Measurements from ENCODE around the gene TAOK3. TPM values are rescaled to one million over a fixed set of nuclear protein-coding genes. Genes with fewer than 3 reads are reported as not detected.
"Not testable (repeated sequence)": the region's sequence is repeated elsewhere in the genome, so short reads cannot be mapped to it uniquely, and the experiment has no call there.

The TAOK3 gene
- total RNA-seq, 1 donor from 2014 or later: 18.3 TPM

- no peak for TF ChIP-seq CTCF (IDR thresholded peaks at IDR 0.05)
- Mint-ChIP-seq H3K27me3 (ENCODE audit: low read depth) (no peaks in the 10 kb centered on the region), H3K9me3 (ENCODE audit: low read depth) (no peaks in the 10 kb centered on the region), H3K4me3 (ENCODE audit: unreplicated experiment) (no peak overlapping the region), H3K27ac (ENCODE audit: unreplicated experiment) (peak overlapping the region; percentile 69), H3K36me3 (ENCODE audit: low read depth) (no peaks in the 10 kb centered on the region), H3K4me1 (ENCODE audit: low read depth) (peaks cover 62% of the 10 kb centered on the region)
- no peak for DNase-seq (ENCODE audit: low spot score)
These were observed 16.9 kb downstream of the TAOK3 start for GRCh38 chr12:118355843-118356242.

GRCh38 chr12:118354903-118355302 lies 17.8 kb downstream of the TAOK3 start:
- Mint-ChIP-seq H3K27ac (ENCODE audit: unreplicated experiment) (no peak overlapping the region), H3K4me1 (ENCODE audit: low read depth) (peaks cover 55% of the 10 kb centered on the region), H3K27me3 (ENCODE audit: low read depth) (no peaks in the 10 kb centered on the region), H3K4me3 (ENCODE audit: unreplicated experiment) (no peak overlapping the region), H3K36me3 (ENCODE audit: low read depth) (no peaks in the 10 kb centered on the region), H3K9me3 (ENCODE audit: low read depth) (no peaks in the 10 kb centered on the region)
- no peak for TF ChIP-seq CTCF (IDR thresholded peaks at IDR 0.05)
- DNase-seq (ENCODE audit: low spot score): no peak

GRCh38 chr12:118354503-118354902 lies 18.2 kb downstream of the TAOK3 start:
- not testable (repeated sequence) for H3K27me3 Mint-ChIP-seq (ENCODE audit: low read depth); H3K9me3 Mint-ChIP-seq (ENCODE audit: low read depth); H3K36me3 Mint-ChIP-seq (ENCODE audit: low read depth); H3K27ac Mint-ChIP-seq (ENCODE audit: unreplicated experiment); DNase-seq (ENCODE audit: low spot score); H3K4me3 Mint-ChIP-seq (ENCODE audit: unreplicated experiment)
- H3K4me1 Mint-ChIP-seq (ENCODE audit: low read depth): peaks cover 51% of the 10 kb centered on the region

GRCh38 chr12:118353721-118354120 lies 19.0 kb downstream of the TAOK3 start:
- H3K36me3 Mint-ChIP-seq (ENCODE audit: low read depth): no peaks in the 10 kb centered on the region
- TF ChIP-seq CTCF (IDR thresholded peaks at IDR 0.05): no peak
- no peak overlapping the region for H3K4me3 Mint-ChIP-seq (ENCODE audit: unreplicated experiment)
- H3K4me1 Mint-ChIP-seq (ENCODE audit: low read depth): peaks cover 43% of the 10 kb centered on the region
- no peak overlapping the region for H3K27ac Mint-ChIP-seq (ENCODE audit: unreplicated experiment)
- no peaks in the 10 kb centered on the region for H3K27me3 Mint-ChIP-seq (ENCODE audit: low read depth)
- no peaks in the 10 kb centered on the region for H3K9me3 Mint-ChIP-seq (ENCODE audit: low read depth)
- DNase-seq (ENCODE audit: low spot score): no peak

GRCh38 chr12:118350908-118351559 lies 21.7 kb downstream of the TAOK3 start:
- DNase-seq (ENCODE audit: low spot score): no peak
- no peaks in the 10 kb centered on the region for H3K36me3 Mint-ChIP-seq (ENCODE audit: low read depth)
- H3K4me1 Mint-ChIP-seq (ENCODE audit: low read depth): peaks cover 17% of the 10 kb centered on the region
- no peak for TF ChIP-seq CTCF (IDR thresholded peaks at IDR 0.05)
- H3K9me3 Mint-ChIP-seq (ENCODE audit: low read depth): no peaks in the 10 kb centered on the region
- no peak overlapping the region for H3K4me3 Mint-ChIP-seq (ENCODE audit: unreplicated experiment)
- no peaks in the 10 kb centered on the region for H3K27me3 Mint-ChIP-seq (ENCODE audit: low read depth)
- no peak overlapping the region for H3K27ac Mint-ChIP-seq (ENCODE audit: unreplicated experiment)

- Mint-ChIP-seq H3K4me1 (ENCODE audit: low read depth) (no peaks in the 10 kb centered on the region), H3K9me3 (ENCODE audit: low read depth) (no peaks in the 10 kb centered on the region), H3K27me3 (ENCODE audit: low read depth) (no peaks in the 10 kb centered on the region), H3K4me3 (ENCODE audit: unreplicated experiment) (no peak overlapping the region), H3K27ac (ENCODE audit: unreplicated experiment) (no peak overlapping the region), H3K36me3 (ENCODE audit: low read depth) (no peaks in the 10 kb centered on the region)
- no peak for TF ChIP-seq CTCF (IDR thresholded peaks at IDR 0.05)
- DNase-seq (ENCODE audit: low spot score): no peak
These were observed 24.8 kb downstream of the TAOK3 start for GRCh38 chr12:118347916-118348315.
